Measurements from ENCODE around the gene KIF1A.

KIF1A gene

GRCh38 chr2:240719676-240720545, 100.1 kb downstream of the KIF1A start:
- DNase-seq (ENCODE audit: low spot score): no peak

GRCh38 chr2:240718896-240719490, 101.0 kb downstream of the KIF1A start:
- no peak for DNase-seq (ENCODE audit: low spot score)

GRCh38 chr2:240717681-240718581, 102.1 kb downstream of the KIF1A start:
- DNase-seq (ENCODE audit: low spot score): no peak

DNA sequence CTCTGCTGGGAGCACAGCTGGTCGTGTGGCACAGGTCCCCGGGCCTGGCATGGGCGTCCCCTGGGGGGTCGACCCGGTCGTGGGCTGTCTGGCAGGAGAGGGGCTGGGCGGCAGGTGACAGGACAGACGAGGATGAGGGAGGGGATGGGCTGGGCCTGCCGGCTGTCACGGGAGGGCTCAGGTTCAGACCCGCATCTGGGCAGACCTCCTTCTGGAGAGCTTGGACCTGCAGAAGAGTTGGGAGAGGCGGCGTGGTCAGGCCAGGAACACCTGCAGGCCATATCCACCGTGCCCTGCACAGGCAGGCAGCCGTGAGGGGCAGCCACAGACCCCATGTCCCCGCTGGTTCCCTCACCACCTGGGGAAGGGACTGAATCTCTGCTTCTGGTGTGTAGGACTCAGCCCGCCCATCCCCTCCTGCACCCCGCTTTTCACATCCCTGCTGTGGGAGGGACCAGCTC, 102.8 kb downstream of the KIF1A start:
- DNase-seq (ENCODE audit: low spot score): no peak

- DNase-seq (ENCODE audit: low spot score): no peak
These were observed 103.8 kb downstream of the KIF1A start for GRCh38 chr2:240716130-240716798.

DNA sequence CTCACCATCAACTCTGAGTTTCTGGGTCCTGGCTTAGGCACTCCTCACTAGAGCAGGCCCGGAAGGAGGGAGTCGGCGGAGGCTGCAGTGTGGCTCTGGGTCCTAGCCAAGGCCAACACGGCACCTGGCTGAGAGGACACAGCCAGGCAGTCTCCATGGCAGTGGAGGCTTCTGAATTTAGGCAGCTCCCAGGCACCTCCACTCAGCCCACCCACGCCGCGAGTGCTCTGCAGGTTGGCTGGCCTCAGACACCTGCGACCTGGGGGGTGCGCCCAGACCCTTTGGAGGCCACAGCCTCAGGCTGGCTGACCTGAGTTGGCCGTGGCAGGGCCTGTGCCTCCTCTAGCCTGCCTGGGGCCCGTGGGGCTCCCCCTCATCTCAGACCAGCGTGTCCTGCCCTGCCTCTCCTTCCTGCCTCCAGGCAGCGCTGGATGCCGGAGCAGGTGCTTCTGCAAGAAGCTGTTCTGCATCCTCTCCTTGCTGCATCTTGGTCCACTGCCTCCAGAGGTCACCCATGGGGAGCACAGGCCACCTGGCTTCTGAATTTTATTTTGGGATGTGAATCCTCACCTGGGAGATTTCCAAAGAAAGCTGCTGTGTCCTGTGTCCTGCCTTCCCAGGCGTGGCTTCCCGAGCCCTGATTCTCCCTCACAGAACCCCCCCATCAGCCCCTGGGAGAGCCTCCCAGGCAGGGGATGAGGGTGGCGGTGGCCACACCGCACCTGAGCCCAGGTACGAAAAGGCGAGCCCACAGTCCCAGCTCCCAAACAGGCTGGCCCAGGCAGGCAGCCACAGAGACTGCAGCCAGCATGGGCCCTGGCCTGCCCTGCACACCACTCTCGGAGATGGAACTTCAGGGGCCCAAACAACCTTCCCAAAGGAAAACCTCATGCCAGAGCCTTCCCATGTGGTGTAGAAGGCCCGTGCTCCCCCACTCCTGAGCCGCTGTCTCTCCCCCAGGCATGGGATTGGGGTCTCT, 105.0 kb downstream of the KIF1A start:
- DNase-seq (ENCODE audit: low spot score): no peak

DNA sequence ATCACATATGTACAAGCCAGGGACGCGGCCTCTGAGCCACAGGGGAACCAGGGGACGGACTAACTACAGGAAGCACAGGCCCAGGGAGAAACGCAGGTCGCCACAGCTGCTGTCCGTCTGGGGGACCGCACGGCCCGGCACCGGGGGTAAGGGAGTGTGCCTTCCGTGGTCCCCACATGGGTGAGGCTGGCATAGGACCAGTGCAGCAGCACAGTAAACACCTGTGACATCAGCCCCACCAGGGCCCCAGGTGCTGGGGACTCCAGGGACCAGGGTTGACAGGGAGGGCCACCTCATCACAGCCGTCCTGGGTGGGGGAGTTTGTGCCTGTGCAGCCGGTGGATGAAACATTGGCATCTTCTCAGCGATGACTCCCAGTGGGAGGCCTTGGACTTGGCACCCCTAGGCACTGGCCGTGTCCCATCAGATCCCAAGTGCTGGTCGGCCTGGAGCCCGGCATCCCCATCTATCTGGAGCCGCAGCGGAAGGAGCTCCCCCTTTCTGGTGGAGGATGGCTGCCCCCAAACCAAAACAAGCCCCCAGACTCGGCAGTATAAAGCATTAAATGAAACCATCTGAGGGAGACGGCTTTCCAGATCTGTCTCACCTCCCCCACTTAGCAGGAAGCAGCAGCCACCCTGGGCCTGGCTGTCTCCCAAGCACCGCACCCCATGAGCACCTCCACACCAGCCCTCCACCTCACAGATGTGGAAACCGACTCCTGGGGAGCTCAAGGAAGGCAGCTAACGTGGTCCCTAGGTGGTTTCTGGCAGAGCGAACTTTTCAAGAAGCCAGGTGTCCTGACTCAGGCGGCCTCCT, 105.9 kb downstream of the KIF1A start:
- no peak for DNase-seq (ENCODE audit: low spot score)

GRCh38 chr2:240713071-240713927, 106.7 kb downstream of the KIF1A start:
- no peak for DNase-seq (ENCODE audit: low spot score)

DNA sequence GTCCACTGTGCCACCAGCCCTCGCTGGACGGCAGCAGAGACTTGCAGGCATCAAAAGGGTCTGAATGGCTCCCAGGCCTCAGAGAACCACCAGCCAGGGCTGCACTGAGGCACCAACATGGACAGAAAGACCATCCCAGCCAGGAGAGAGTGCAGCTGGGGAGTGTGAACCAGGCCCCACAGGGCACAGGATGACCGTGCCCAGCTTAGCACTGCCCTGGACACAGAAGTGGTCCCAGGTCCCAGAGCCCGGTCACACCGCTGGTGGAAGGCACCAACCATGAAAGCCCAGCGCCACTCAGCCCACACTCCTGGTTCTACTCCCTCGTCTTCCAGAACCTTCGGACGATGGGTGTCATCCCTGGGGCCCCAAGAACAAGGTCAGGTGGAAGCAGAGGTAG, 107.9 kb downstream of the KIF1A start:
- DNase-seq (ENCODE audit: low spot score): no peak

GRCh38 chr2:240711701-240712100, 108.3 kb downstream of the KIF1A start:
- no peak for DNase-seq (ENCODE audit: low spot score)

- DNase-seq (ENCODE audit: low spot score): no peak
These were observed 108.7 kb downstream of the KIF1A start for GRCh38 chr2:240711296-240711695.

DNA sequence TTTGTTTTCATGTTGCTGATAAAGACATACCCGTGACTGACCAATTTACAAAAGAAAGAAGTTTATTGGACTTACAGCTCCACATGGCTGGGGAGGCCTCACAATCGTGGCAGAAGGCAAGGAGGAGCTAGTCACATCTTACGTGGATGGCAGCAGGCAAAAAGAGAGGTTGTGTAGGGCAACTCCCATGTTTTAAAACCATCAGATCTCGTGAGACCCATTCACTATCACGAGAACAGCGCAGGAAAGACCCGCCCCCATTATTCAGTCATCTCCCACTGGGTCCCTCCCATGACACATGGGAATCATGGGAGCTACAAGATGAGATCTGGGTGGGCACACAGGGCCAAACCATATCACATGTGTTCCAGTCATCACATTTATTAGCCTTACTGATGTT, 111.6 kb downstream of the KIF1A start:
- DNase-seq (ENCODE audit: low spot score): no peak

DNA sequence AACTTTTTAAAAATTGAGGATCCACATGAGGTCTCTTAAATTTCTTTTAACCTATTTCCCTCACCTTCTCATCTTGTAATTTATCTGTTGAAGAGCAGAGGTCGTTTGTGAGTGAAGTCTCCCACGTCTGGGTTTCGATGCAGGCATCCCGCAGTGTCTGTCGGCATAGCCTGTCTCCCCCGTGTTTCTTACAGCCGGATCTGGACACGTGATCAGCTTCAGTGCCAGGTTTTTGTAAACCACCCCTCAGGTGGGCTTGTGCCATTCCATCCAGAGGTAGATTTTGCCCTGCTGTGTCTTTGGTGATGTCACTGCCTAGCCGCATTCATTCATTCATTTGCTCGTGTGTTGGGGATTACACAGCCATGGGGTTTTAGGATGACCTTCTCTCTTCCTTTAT, 112.2 kb downstream of the KIF1A start:
- no peak for DNase-seq (ENCODE audit: low spot score)

DNA sequence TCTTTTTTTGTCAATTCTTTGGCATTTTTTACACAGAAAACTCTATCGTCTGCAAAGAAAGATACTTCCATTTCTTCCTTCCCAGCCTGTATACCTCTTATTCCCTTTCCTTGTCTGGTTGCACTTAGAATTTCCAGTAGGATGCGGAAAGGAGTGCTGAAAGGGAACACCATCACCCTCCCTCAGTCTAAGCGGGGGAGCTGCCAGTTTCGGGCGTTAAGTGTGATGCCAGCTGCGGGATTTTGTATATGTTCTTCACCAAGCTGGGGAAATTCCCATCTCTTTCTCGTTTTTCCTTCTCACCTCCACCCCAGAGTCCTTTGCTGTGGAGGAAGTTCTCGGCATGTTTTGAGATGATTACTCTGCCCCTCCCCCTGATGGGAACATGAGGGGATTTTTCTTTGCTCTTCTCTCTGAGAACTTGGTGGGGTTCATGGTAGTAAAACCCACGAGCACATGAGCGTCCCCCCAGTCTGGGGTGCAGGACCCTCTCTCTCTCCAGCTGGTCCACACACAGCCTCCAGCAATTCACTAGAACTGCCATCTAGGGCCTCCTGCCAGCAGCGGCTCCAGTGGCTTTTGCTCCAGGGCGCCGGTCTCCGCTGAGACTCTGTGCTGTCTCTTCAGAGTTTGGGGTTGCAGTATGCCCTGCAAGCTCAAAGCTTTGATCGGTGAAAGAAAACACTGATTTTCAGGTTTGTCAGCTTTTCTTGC, 112.8 kb downstream of the KIF1A start:
- no peak for DNase-seq (ENCODE audit: low spot score)

GRCh38 chr2:240705204-240705791, 114.7 kb downstream of the KIF1A start:
- no peak for DNase-seq (ENCODE audit: low spot score)

GRCh38 chr2:240704651-240705050, 115.4 kb downstream of the KIF1A start:
- DNase-seq (ENCODE audit: low spot score): no peak

DNA sequence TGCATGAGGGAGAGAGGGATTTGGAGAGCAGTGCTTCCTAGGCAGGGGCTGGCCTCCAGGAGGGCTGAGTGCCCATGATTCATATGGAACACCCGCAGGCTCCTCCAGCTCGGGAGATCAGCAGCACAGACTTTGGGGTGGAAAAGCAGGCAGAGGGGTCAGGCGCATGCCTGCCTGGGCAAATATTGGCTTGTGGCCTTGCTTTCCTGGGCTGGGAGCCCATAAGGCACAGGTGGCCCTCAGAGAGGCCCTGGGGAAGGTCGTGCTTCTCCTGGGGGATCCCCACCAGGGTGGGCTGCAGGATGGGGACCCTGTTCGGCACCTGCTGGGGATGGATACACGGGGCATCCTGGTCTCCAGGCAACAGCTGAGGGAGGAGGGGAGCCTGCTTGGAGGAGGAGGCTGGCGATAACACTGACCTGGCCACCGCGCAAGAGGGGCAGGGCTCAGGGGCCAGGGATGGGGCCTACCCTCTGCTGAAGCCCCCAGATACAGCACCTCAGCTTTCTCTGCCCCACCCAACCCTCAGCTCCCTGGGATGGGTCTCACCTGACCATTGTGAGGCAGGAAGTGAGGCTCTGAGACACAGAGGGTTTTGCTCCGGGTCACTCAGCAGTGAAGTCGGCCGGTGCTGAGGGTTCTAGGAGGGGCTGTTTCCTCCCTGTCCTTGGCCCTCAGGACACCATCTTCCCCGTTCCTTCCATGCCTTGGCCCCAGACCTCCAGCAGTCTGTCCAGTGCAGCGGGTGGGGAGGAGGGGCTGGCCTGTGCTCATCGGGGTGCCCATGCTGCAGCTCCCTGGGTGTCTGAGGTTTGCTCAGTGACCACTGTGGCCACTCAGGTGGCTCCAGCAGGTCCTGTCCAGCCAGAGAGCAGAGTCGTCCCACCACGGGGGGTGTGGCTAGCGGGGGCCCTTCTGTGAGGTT, 116.3 kb downstream of the KIF1A start:
- DNase-seq (ENCODE audit: low spot score): no peak

Measured in putamen (tissue), 1 donor.